Fibroblast of pulmonary artery (primary cell): ENCODE measurements around the gene STIM1.
A peak's percentile ranks its signal among the peaks of the same experiment; 100 is the strongest.

Source experiments
- DNase-seq: peaks from one replicate; pipeline ENCODE4 v3.0.0-alpha.2; 2010; ENCODE audit warnings: low read depth
- H3K4me3 ChIP-seq: replicated peaks from 2 replicates; pipeline ENCODE4 v1.5.1; 2011; ENCODE audit warnings: low read depth, mild to moderate bottlenecking, control low read depth, low read length, moderate library complexity
- CTCF ChIP-seq: IDR thresholded peaks from 2 replicates; pipeline ENCODE4 v1.5.1; 2011; ENCODE audit warnings: mild to moderate bottlenecking, control low read depth, low read length, inconsistent platforms; ENCODE audit errors: missing control alignments

The STIM1 gene

GRCh38 chr11:3904228-3904627 is 48.8 kb downstream of the STIM1 start:
- no peak overlapping the region for H3K4me3 ChIP-seq
- DNase-seq: no peak
- no peak for TF ChIP-seq CTCF

GRCh38 chr11:3905080-3905953 is 49.9 kb downstream of the STIM1 start:
- no peak overlapping the region for H3K4me3 ChIP-seq
- peak; percentile 86 for DNase-seq
- TF ChIP-seq CTCF: no peak

GRCh38 chr11:3906166-3906565 is 50.7 kb downstream of the STIM1 start:
- no peak for DNase-seq
- no peak overlapping the region for H3K4me3 ChIP-seq
- TF ChIP-seq CTCF: no peak

- no peak for TF ChIP-seq CTCF
- no peak overlapping the region for H3K4me3 ChIP-seq
- no peak for DNase-seq
Measured at GRCh38 chr11:3907590-3907989, 52.1 kb downstream of the STIM1 start.

- TF ChIP-seq CTCF: no peak
- H3K4me3 ChIP-seq: no peak overlapping the region
- no peak for DNase-seq
Measured at GRCh38 chr11:3909901-3910300, 54.4 kb downstream of the STIM1 start.

GRCh38 chr11:3911908-3912505 is 56.5 kb downstream of the STIM1 start:
- TF ChIP-seq CTCF: no peak
- DNase-seq: no peak
- H3K4me3 ChIP-seq: no peak overlapping the region
